GM19468 (cell line): ENCODE data around the gene LAMC2.
"Not testable (repeated sequence)": the region's sequence is repeated elsewhere in the genome, so short reads cannot be mapped to it uniquely, and the experiment has no call there.

Source experiments
- ATAC-seq: cut with Tn5 transposase; IDR thresholded peaks from one replicate; pipeline ENCODE4 v1.9.1; 2021; ENCODE audit warnings: mild to moderate bottlenecking, moderate library complexity, moderate number of reproducible peaks; ENCODE audit not compliant: unreplicated experiment; ENCODE audit errors: extremely low read depth

LAMC2 gene

GRCh38 chr1:183251101-183251958 is 65.3 kb downstream of the LAMC2 start:
- no peak for ATAC-seq

- ATAC-seq: no peak
Measured at GRCh38 chr1:183251959-183252450, 65.9 kb downstream of the LAMC2 start.

GRCh38 chr1:183255073-183255472 is 69.0 kb downstream of the LAMC2 start:
- ATAC-seq: no peak

- ATAC-seq: no peak
Measured at GRCh38 chr1:183259924-183260323, 73.9 kb downstream of the LAMC2 start.

GRCh38 chr1:183262628-183263200 is 76.7 kb downstream of the LAMC2 start:
- ATAC-seq: no peak

GRCh38 chr1:183263886-183264602 is 78.0 kb downstream of the LAMC2 start:
- ATAC-seq: no peak

- ATAC-seq: no peak
Measured at GRCh38 chr1:183267646-183268431, 81.8 kb downstream of the LAMC2 start.

- no peak for ATAC-seq
Measured at GRCh38 chr1:183270541-183271141, 84.6 kb downstream of the LAMC2 start.

GRCh38 chr1:183272390-183272848 is 86.4 kb downstream of the LAMC2 start:
- no peak for ATAC-seq

- ATAC-seq: no peak
Measured at GRCh38 chr1:183273300-183273699, 87.2 kb downstream of the LAMC2 start.

GRCh38 chr1:183273984-183274383 is 87.9 kb downstream of the LAMC2 start:
- not testable (repeated sequence) for ATAC-seq

- ATAC-seq: no peak
Measured at GRCh38 chr1:183274836-183275235, 88.8 kb downstream of the LAMC2 start.

- no peak for ATAC-seq
Measured at GRCh38 chr1:183275322-183275721, 89.3 kb downstream of the LAMC2 start.

GRCh38 chr1:183276386-183277080 is 90.5 kb downstream of the LAMC2 start:
- no peak for ATAC-seq

- ATAC-seq: no peak
Measured at GRCh38 chr1:183277821-183278738, 92.0 kb downstream of the LAMC2 start.

- no peak for ATAC-seq
Measured at GRCh38 chr1:183278739-183279591, 92.9 kb downstream of the LAMC2 start.

GRCh38 chr1:183279835-183280234 is 93.8 kb downstream of the LAMC2 start:
- ATAC-seq: no peak
